Small intestine (tissue), 7 donors: ENCODE data around the gene TTC7B. TPM values are rescaled to one million over a fixed set of nuclear protein-coding genes. Genes with fewer than 3 reads are reported as not detected.

ENCODE experiments used
- DNase-seq, 2 donors: peaks; one replicate each; pipeline versions ENCODE4 v3.0.0 to v3.0.0-alpha.2; 2013
- FAIRE-seq: peaks from 2 replicates; lab custom pipeline; 2012; peaks lifted over from hg19 to GRCh38; lab: Jason Lieb, UNC
- H3K27ac ChIP-seq, 3 donors: one replicate each; pipeline ENCODE4 v1.5.1; 2013; ENCODE audit warnings: low read length in 2 of 3, mild to moderate bottlenecking in 2 of 3, control low read depth in 1 of 3, inconsistent platforms in 1 of 3, low read depth in 1 of 3, moderate library complexity in 1 of 3
- H3K27me3 ChIP-seq, 3 donors: one replicate each; pipeline ENCODE4 v1.6.1; 2013; ENCODE audit warnings: low read length in 3 of 3, inconsistent platforms in 1 of 3; ENCODE audit not compliant: control insufficient read depth in 3 of 3, insufficient read depth in 3 of 3
- H3K36me3 ChIP-seq, 3 donors: one replicate each; pipeline ENCODE4 v1.6.1; 2013; ENCODE audit warnings: low read length in 3 of 3, inconsistent platforms in 1 of 3, low read depth in 1 of 3, mild to moderate bottlenecking in 1 of 3, moderate library complexity in 1 of 3; ENCODE audit not compliant: control insufficient read depth in 3 of 3, insufficient read depth in 2 of 3
- H3K4me1 ChIP-seq, 3 donors: one replicate each; pipeline ENCODE4 v1.6.1; 2013; ENCODE audit warnings: low read length in 2 of 3, inconsistent platforms in 1 of 3, low read depth in 1 of 3, mild to moderate bottlenecking in 1 of 3, moderate library complexity in 1 of 3; ENCODE audit not compliant: control insufficient read depth in 3 of 3, insufficient read depth in 2 of 3
- H3K4me3 ChIP-seq, 3 donors: one replicate each; pipeline ENCODE4 v1.5.1; 2013; ENCODE audit warnings: low read length in 3 of 3, control low read depth in 1 of 3, inconsistent platforms in 1 of 3, low read depth in 1 of 3, mild to moderate bottlenecking in 1 of 3, moderate library complexity in 1 of 3
- H3K9me3 ChIP-seq, 2 donors: one replicate each; pipeline ENCODE4 v1.6.1; 2013; ENCODE audit warnings: low read depth in 1 of 2, low read length in 1 of 2; ENCODE audit not compliant: control insufficient read depth in 2 of 2, insufficient read depth in 1 of 2
- WGBS, 3 donors: extraction: QIAGEN DNeasy Blood & Tissue Kit; methylation state at CpG; one replicate each; pipeline ENCODE4 v1.1.7; 2013; 5-methylcytosine and 5-hydroxymethylcytosine counted together
- polyA plus RNA-seq, 4 donors: library from polyadenylated mRNA; stranded (reverse) in 3 of 4; unstranded in 1 of 4; fragments of 200-250 nt in 3 of 4; fragments of 120-200 nt in 1 of 4; gene quantifications; one replicate each; pipeline versions ENCODE4 v1.2.1 to v1.2.3, GENCODE V29; 2013
- donor health status: healthy with polysubstance abuse.
- donor health status: control.
- donor health status: control.
- donor health status: Bipolar disorder and iron deficiency.
- donor health status: healthy.

The TTC7B gene
- polyA plus RNA-seq, 4 donors, result 2.9 to 8.8 (median 4.3) TPM

GRCh38 chr14:90619911-90620310 is 196.3 kb downstream of the TTC7B start:
- 92 to 96% (median 94%) methylated on average over 8 of the region's 8 CpGs for WGBS, 3 donors
- Histone ChIP-seq H3K4me1 (no peaks in the 10 kb centered on the region), H3K27ac (no peak overlapping the region), H3K36me3 (no peaks in the 10 kb centered on the region), H3K4me3 (no peak overlapping the region), H3K27me3 (no peaks in the 10 kb centered on the region), H3K9me3 (no peaks in the 10 kb centered on the region)
- DNase-seq, result no peak
- no peak for FAIRE-seq

GRCh38 chr14:90617961-90618360 is 198.3 kb downstream of the TTC7B start:
- Histone ChIP-seq H3K4me1 (no peaks in the 10 kb centered on the region), H3K9me3 (no peaks in the 10 kb centered on the region), H3K36me3 (no peaks in the 10 kb centered on the region), H3K27ac (no peak overlapping the region), H3K27me3 (no peaks in the 10 kb centered on the region), H3K4me3 (no peak overlapping the region)
- WGBS, 3 donors, result 87 to 90% (median 89%) methylated on average over 7 of the region's 7 CpGs
- DNase-seq (no peak), FAIRE-seq (no peak)

GRCh38 chr14:90616881-90617280 is 199.3 kb downstream of the TTC7B start:
- Histone ChIP-seq H3K27me3 (no peaks in the 10 kb centered on the region), H3K36me3 (no peaks in the 10 kb centered on the region), H3K27ac (no peak overlapping the region), H3K4me3 (no peak overlapping the region), H3K4me1 (no peaks in the 10 kb centered on the region), H3K9me3 (no peaks in the 10 kb centered on the region)
- 21 to 46% (median 43%) methylated on average over 7 of the region's 7 CpGs for WGBS, 3 donors
- no peak for FAIRE-seq
- DNase-seq, result no peak

- DNase-seq, result no peak
- Histone ChIP-seq H3K4me3 (no peak overlapping the region), H3K27ac (peak overlapping the region in 1 of 3 donors; percentile 40), H3K9me3 (no peaks in the 10 kb centered on the region), H3K36me3 (no peaks in the 10 kb centered on the region), H3K27me3 (no peaks in the 10 kb centered on the region), H3K4me1 (no peaks in the 10 kb centered on the region)
- FAIRE-seq, result no peak
- WGBS, 3 donors, result 89 to 94% (median 90%) methylated on average over 10 of the region's 10 CpGs
These were observed 199.9 kb downstream of the TTC7B start for GRCh38 chr14:90616313-90616712.

- H3K27me3 ChIP-seq, result no peaks in the 10 kb centered on the region
- H3K9me3 ChIP-seq, result no peaks in the 10 kb centered on the region
- no peak for DNase-seq
- no peak overlapping the region for H3K4me3 ChIP-seq
- H3K27ac ChIP-seq, result peak overlapping the region in 1 of 3 donors; percentile 51
- no peak for FAIRE-seq
- WGBS, 3 donors, result 76 to 87% (median 86%) methylated on average over 9 of the region's 9 CpGs
- no peaks in the 10 kb centered on the region for H3K36me3 ChIP-seq
- no peaks in the 10 kb centered on the region for H3K4me1 ChIP-seq
These were observed 200.6 kb downstream of the TTC7B start for GRCh38 chr14:90615517-90616060.

GRCh38 chr14:90614696-90615516 is 201.3 kb downstream of the TTC7B start:
- peak overlapping the region in 1 of 3 donors; percentile 51 for H3K27ac ChIP-seq
- no peaks in the 10 kb centered on the region for H3K4me1 ChIP-seq
- DNase-seq (no peak), FAIRE-seq (no peak)
- no peak overlapping the region for H3K4me3 ChIP-seq
- H3K9me3 ChIP-seq, result no peaks in the 10 kb centered on the region
- 82 to 88% (median 88%) methylated on average over 10 of the region's 10 CpGs for WGBS, 3 donors
- no peaks in the 10 kb centered on the region for H3K27me3 ChIP-seq
- H3K36me3 ChIP-seq, result no peaks in the 10 kb centered on the region

GRCh38 chr14:90613997-90614396 is 202.2 kb downstream of the TTC7B start:
- H3K27me3 ChIP-seq, result no peaks in the 10 kb centered on the region
- no peak overlapping the region for H3K27ac ChIP-seq
- no peak for FAIRE-seq
- H3K36me3 ChIP-seq, result no peaks in the 10 kb centered on the region
- no peak overlapping the region for H3K4me3 ChIP-seq
- H3K4me1 ChIP-seq, result no peaks in the 10 kb centered on the region
- WGBS, 3 donors, result 84 to 90% (median 86%) methylated on average over 4 of the region's 4 CpGs
- no peaks in the 10 kb centered on the region for H3K9me3 ChIP-seq
- DNase-seq, result no peak

- 86 to 93% (median 90%) methylated on average over 3 of the region's 3 CpGs for WGBS, 3 donors
- H3K27me3 ChIP-seq, result no peaks in the 10 kb centered on the region
- H3K4me1 ChIP-seq, result no peaks in the 10 kb centered on the region
- no peak for DNase-seq
- H3K36me3 ChIP-seq, result no peaks in the 10 kb centered on the region
- H3K9me3 ChIP-seq, result no peaks in the 10 kb centered on the region
- H3K27ac ChIP-seq, result no peak overlapping the region
- H3K4me3 ChIP-seq, result no peak overlapping the region
- no peak for FAIRE-seq
These were observed 202.8 kb downstream of the TTC7B start for GRCh38 chr14:90613453-90613852.
